Testis (tissue), 3 donors: ENCODE data around the gene LAMP1. TPM values are rescaled to one million over a fixed set of nuclear protein-coding genes. Genes with fewer than 3 reads are reported as not detected.
A peak's percentile ranks its signal among the peaks of the same experiment; 100 is the strongest.

Source experiments
- DNase-seq: peaks from one replicate; pipeline ENCODE4 v3.0.0-alpha.2; 2019
- H3K27ac ChIP-seq, 2 donors: fragments of 200-600 bp; sonication (generic); one replicate each; pipeline ENCODE4 v1.5.1; 2019
- H3K27me3 ChIP-seq: fragments of 200-600 bp; sonication (generic); one replicate; pipeline ENCODE4 v1.5.1; 2019
- H3K36me3 ChIP-seq: fragments of 200-600 bp; sonication (generic); one replicate; pipeline ENCODE4 v1.5.1; 2017; ENCODE audit warnings: low read depth; ENCODE audit errors: missing control alignments
- H3K4me1 ChIP-seq: fragments of 200-600 bp; sonication (generic); one replicate; pipeline ENCODE4 v1.5.1; 2019
- H3K4me3 ChIP-seq, 2 donors: fragments of 200-600 bp; sonication (generic); one replicate each; pipeline ENCODE4 v1.5.1; 2017 to 2019
- H3K9me3 ChIP-seq: fragments of 200-600 bp; sonication (generic); one replicate; pipeline ENCODE4 v1.5.1; 2017
- POLR2A ChIP-seq: fragments of 450-650 bp; IDR thresholded peaks from one replicate; pipeline ENCODE4 v1.6.1; 2017; ENCODE audit warnings: antibody characterized with exemption, mild to moderate bottlenecking, moderate library complexity
- WGBS, 2 donors: methylation state at CpG; one replicate each; pipeline ENCODE4 v1.1.5; 2018; 5-methylcytosine and 5-hydroxymethylcytosine counted together
- intact Hi-C: fragments of 100-400 bp; cut with DNase I; formaldehyde crosslinking; loops from one replicate; pipeline ENCODE4 v1.15.1; 2023; ENCODE audit warnings: low total_unique reads
- polyA plus RNA-seq: library from polyadenylated mRNA; stranded (reverse); fragments of 350-450 nt; fragmentation: Illumina TruSeq; extraction: RNeasy Lipid Tissue Mini Kit (QIAGEN cat#74804); gene quantifications from one replicate; pipeline ENCODE4 v1.2.3, GENCODE V29; 2014; ENCODE audit warnings: low read depth, low replicate concordance; ENCODE audit not compliant: insufficient read depth
- total RNA-seq, 2 donors: library from RNA; depleted of rRNA; stranded (reverse); fragments of >200 nt; gene quantifications; one replicate each; pipeline ENCODE4 v1.2.3, GENCODE V29; 2016
- TF ChIP-seq, protein P1 (sequence below), 3 experiments: fragments of 450-650 bp in 2 of 3; fragments of 200-600 bp in 1 of 3; sonication (generic) in 1 of 3; IDR thresholded peaks; one replicate each; pipeline ENCODE4 v1.5.1; 2016 to 2019; ENCODE audit warnings: antibody characterized with exemption in 3 of 3, mild to moderate bottlenecking in 2 of 3, moderate library complexity in 1 of 3

The LAMP1 gene
- total and polyA plus RNA-seq, 3 donors from 2014 or later, result 177 to 254 (median 231) TPM

DNA sequence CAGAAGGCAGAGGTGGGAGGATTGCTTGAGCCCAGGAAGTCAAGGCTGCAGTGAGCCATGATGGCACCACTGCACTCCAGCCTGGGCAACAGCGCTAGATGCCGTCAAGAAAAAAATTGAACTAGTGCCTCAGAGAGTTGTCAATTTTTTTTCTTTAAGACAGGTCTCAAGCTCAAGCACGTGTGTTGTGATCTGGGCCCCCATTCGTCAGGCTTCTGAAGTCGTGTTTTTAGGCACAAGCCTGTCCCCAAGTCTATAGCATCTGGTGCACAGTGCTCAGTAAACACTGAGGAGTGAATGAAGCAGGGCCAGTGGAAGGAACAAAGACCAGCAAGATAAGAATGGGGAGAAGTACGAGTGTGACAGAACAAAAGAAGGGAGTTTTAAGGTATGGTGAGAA, 23.7 kb upstream of the LAMP1 start:
- intact Hi-C loops, result no loop called here
- 86 to 92% methylated on average over 6 of the region's 6 CpGs for WGBS, 2 donors
- H3K9me3 ChIP-seq, result no peaks in the 10 kb centered on the region
- H3K27me3 ChIP-seq, result no peaks in the 10 kb centered on the region
- H3K36me3 ChIP-seq, result no peaks in the 10 kb centered on the region
- no peak for DNase-seq
- H3K27ac ChIP-seq, result no peak overlapping the region
- H3K4me3 ChIP-seq, result no peak overlapping the region
- no peak for TF ChIP-seq POLR2A
- TF ChIP-seq, protein P1, sequence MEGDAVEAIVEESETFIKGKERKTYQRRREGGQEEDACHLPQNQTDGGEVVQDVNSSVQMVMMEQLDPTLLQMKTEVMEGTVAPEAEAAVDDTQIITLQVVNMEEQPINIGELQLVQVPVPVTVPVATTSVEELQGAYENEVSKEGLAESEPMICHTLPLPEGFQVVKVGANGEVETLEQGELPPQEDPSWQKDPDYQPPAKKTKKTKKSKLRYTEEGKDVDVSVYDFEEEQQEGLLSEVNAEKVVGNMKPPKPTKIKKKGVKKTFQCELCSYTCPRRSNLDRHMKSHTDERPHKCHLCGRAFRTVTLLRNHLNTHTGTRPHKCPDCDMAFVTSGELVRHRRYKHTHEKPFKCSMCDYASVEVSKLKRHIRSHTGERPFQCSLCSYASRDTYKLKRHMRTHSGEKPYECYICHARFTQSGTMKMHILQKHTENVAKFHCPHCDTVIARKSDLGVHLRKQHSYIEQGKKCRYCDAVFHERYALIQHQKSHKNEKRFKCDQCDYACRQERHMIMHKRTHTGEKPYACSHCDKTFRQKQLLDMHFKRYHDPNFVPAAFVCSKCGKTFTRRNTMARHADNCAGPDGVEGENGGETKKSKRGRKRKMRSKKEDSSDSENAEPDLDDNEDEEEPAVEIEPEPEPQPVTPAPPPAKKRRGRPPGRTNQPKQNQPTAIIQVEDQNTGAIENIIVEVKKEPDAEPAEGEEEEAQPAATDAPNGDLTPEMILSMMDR (IDR thresholded peaks at IDR 0.05), result no peak
- H3K4me1 ChIP-seq, result no peaks in the 10 kb centered on the region

DNA sequence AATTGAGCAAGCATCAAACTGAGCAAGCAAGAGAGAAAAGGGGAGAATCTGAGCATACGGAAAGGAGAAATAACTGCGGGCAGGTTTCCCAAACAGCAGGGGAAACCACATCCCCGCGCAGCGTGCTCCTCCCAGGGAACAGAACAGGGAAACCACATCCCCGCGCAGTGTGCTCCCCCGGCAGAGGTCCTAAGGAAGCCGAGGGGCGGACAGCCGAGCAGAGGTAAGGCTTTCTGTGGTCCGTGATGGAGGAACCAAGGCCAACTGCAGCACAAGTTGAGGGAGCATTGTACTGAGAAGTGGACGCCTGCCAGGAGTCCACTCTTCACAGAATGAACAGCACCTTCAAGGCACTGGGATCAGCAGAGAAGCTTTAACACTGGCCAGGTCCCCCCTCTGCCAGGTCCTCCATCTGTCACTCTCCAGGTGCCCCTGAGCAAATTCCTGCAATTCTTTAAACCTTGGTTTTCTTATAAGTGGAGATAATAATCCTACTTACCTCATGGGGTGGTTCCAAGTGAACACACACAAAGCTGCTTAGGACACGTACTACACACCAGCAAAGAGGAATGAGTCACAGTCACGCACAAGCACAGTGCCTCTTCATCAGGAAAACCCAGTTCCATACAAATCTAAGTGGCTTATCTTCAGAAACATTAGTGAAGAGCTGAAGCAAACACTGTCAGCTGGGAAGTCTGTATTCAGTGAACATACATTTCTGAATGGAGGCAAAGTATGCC, 23.0 kb upstream of the LAMP1 start:
- Histone ChIP-seq H3K27ac (no peak overlapping the region), H3K4me1 (no peaks in the 10 kb centered on the region), H3K27me3 (no peaks in the 10 kb centered on the region), H3K36me3 (no peaks in the 10 kb centered on the region), H3K4me3 (no peak overlapping the region), H3K9me3 (no peaks in the 10 kb centered on the region)
- 80 to 86% methylated on average over 14 to 15 of the region's 15 CpGs for WGBS, 2 donors
- DNase-seq, result no peak
- intact Hi-C loops, result no loop called here
- TF ChIP-seq, protein P1 (IDR thresholded peaks at IDR 0.05), result no peak
- TF ChIP-seq POLR2A, result no peak

DNA sequence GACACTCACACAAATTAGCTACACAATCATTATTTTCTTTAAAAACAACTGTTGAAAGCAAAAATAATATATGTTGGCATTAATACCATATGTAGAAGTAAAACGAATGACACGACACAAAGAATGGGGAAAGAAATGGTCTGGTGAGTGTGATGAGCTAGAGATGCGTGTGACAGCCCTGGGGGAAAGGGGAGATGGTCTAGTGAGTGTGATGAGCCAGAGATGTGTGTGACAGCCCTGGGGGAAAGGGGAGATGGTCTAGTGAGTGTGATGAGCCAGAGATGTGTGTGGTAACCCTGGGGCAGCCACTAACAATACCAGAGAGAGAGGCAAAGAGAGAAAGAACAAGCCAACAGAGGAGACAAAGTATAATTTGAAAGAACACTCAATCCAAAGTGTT, 22.3 kb upstream of the LAMP1 start:
- TF ChIP-seq, protein P1 (IDR thresholded peaks at IDR 0.05), result no peak
- TF ChIP-seq POLR2A, result no peak
- intact Hi-C loops, result no loop called here
- H3K36me3 ChIP-seq, result no peaks in the 10 kb centered on the region
- 89 to 94% methylated on average over 3 of the region's 3 CpGs for WGBS, 2 donors
- no peak overlapping the region for H3K27ac ChIP-seq
- H3K27me3 ChIP-seq, result no peaks in the 10 kb centered on the region
- H3K4me3 ChIP-seq, result no peak overlapping the region
- H3K9me3 ChIP-seq, result no peaks in the 10 kb centered on the region
- no peak for DNase-seq
- no peaks in the 10 kb centered on the region for H3K4me1 ChIP-seq

DNA sequence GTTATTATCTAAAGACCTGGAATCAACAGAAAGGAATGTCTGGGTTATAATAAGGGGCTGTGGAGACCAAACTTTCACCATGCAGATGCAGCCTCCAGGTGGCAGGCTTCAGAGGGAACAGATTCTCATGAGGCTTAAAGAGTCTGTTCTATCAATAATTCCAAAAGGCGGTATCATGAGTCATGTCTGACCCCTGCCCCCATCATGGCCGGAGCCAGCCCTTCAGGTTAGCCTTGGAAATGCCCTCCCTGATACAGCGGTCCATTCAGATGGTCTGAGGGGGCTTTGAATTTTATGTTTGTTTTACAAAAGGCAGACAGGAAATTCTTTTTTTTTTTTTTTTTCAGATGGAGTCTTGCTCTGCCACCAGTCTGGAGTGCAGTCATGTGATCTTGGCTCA, 21.7 kb upstream of the LAMP1 start:
- peak; percentile 56 for DNase-seq
- H3K4me1 ChIP-seq, result no peaks in the 10 kb centered on the region
- no peaks in the 10 kb centered on the region for H3K9me3 ChIP-seq
- H3K36me3 ChIP-seq, result no peaks in the 10 kb centered on the region
- H3K27ac ChIP-seq, result no peak overlapping the region
- H3K27me3 ChIP-seq, result no peaks in the 10 kb centered on the region
- no peak for TF ChIP-seq POLR2A
- TF ChIP-seq, protein P1 (IDR thresholded peaks at IDR 0.05), result peak; percentile 17 to 45 (median 44)
- whole genome bisulfite sequencing, 2 donors, result 13 to 35% methylated on average over 3 of the region's 3 CpGs
- H3K4me3 ChIP-seq, result no peak overlapping the region
- intact Hi-C loops, result no loop called here

DNA sequence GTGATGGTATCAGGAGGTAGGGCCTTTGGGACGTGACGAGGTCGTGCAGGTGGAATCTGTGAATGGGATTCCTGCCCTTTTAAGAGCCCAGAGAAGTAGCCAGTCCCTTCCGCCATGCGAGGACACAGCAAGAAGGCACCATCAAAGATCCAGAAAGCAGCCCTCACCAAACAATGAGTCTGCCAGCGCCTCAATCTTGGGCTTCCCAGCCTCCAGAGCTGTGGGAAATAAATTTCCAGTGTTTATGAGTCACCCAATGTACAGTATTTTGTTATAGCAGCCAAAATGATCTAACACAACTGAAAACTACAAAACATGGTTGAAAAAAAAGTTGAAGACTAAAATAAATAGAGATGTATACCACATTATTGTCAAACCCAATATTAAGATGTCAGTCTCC, 16.9 kb upstream of the LAMP1 start:
- intact Hi-C loops, result no loop called here
- Histone ChIP-seq H3K4me3 (no peak overlapping the region), H3K4me1 (no peaks in the 10 kb centered on the region), H3K9me3 (no peaks in the 10 kb centered on the region), H3K36me3 (no peaks in the 10 kb centered on the region), H3K27ac (no peak overlapping the region), H3K27me3 (no peaks in the 10 kb centered on the region)
- no peak for DNase-seq
- WGBS, 2 donors, result 90 to 95% methylated on average over 6 of the region's 6 CpGs
- no peak for TF ChIP-seq POLR2A
- TF ChIP-seq, protein P1 (IDR thresholded peaks at IDR 0.05), result no peak
